Measurements from ENCODE around the gene ESPN.

GRCh38 chr1:6496890-6497214, 72.3 kb downstream of the ESPN start:
- TF ChIP-seq CTCF (conservative IDR thresholded peaks at IDR 0.05; ENCODE audit: low read depth, low read length) (no peak), RFX5 (IDR thresholded peaks at IDR 0.05; ENCODE audit: low read depth, low read length) (no peak), POLR2A (IDR thresholded peaks at IDR 0.05; ENCODE audit: low read depth, low read length) (no peak), MAFK (IDR thresholded peaks at IDR 0.05; ENCODE audit: low read depth, low read length) (no peak), SMC3 (IDR thresholded peaks at IDR 0.05; ENCODE audit: low read depth, low read length) (no peak), MXI1 (IDR thresholded peaks at IDR 0.05; ENCODE audit: borderline replicate concordance, low read depth, low read length) (no peak), ELK1 (IDR thresholded peaks at IDR 0.05; ENCODE audit: borderline replicate concordance, low read depth, low read length) (no peak), BHLHE40 (IDR thresholded peaks at IDR 0.05; ENCODE audit: low read depth, low read length) (no peak), MAZ (IDR thresholded peaks at IDR 0.05; ENCODE audit: borderline replicate concordance, low read depth, low read length) (0 out of 2 replicates have a peak, but pooled peaks have one; percentile 29), RCOR1 (IDR thresholded peaks at IDR 0.05; ENCODE audit: insufficient replicate concordance, low read length) (no peak), USF2 (IDR thresholded peaks at IDR 0.05; ENCODE audit: low read depth, low read length) (no peak), RAD21 (IDR thresholded peaks at IDR 0.05; ENCODE audit: low read length) (no peak)
